ENCODE results near the gene AP3S1.

DNA sequence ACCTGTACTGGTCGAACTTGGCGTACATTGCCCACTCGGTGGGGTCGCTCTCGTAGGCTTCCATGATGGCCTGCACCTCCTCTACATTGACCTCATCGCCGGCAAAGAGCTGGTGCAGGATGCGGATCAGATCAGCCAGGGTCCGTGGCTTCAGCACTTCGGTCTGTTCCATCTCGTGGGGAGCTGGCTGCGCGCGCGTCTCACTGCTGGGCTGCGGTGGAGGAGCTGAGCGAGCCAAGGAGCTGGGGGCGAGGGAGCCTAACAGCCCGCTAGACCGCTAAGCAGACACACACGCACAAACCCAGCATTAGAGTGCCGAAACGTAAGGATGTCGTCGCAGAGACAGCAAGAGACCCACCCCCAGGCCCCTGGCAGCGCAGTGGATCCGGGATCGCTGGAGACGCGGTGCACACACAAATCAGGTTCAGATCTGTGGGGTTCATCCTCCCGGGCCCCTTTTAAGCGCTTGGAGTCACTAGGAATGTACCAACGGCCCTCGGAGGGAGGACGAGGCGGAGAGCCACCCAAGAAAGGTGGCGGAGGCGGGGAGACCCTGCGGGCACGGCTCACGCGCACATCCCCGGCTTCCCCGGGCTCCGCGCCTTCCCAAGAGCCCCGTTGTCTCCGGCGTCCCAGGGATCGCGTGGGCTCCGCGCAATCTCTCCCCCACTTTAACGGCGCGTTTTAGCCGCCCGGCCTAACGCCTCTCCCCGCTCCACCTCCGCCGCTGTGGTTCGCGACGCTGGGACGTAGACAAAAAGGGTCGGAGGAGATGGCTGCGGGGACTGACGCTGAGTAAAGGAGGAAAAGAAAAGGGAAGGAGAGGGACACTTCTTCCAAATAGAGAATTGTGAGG, 25.3 kb upstream of the AP3S1 start, which contains the start of gene CDO1:
- TF ChIP-seq, protein P1, sequence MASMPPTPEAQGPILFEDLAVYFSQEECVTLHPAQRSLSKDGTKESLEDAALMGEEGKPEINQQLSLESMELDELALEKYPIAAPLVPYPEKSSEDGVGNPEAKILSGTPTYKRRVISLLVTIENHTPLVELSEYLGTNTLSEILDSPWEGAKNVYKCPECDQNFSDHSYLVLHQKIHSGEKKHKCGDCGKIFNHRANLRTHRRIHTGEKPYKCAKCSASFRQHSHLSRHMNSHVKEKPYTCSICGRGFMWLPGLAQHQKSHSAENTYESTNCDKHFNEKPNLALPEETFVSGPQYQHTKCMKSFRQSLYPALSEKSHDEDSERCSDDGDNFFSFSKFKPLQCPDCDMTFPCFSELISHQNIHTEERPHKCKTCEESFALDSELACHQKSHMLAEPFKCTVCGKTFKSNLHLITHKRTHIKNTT (CRISPR knock-in tag; IDR thresholded peaks at IDR 0.05), result no peak
- TF ChIP-seq ARID4A (CRISPR knock-in tag; IDR thresholded peaks at IDR 0.05; ENCODE audit: borderline replicate concordance) (peak; percentile 58; the same call in 1 of the 2 replicates), FOXO4 (CRISPR knock-in tag; conservative IDR thresholded peaks at IDR 0.05) (0 out of 2 replicates have a peak, but pooled peaks have one; percentile 51), DRAP1 (CRISPR knock-in tag; IDR thresholded peaks at IDR 0.05) (no peak), SNRNP70 (IDR thresholded peaks at IDR 0.05; ENCODE audit: low read depth, low read length) (no peak), CTCF (CRISPR knock-in tag; IDR thresholded peaks at IDR 0.05) (peak; percentile 14; the same call in 1 of the 2 replicates), DR1 (CRISPR knock-in tag; IDR thresholded peaks at IDR 0.05) (peak; percentile 33; the same call in 1 of the 2 replicates), NFRKB (IDR thresholded peaks at IDR 0.05) (no peak), ZBTB39 (CRISPR knock-in tag; IDR thresholded peaks at IDR 0.05) (no peak), MLX (CRISPR knock-in tag; IDR thresholded peaks at IDR 0.05) (no peak), EHMT2 (IDR thresholded peaks at IDR 0.05; ENCODE audit: borderline replicate concordance, low read depth, low read length) (no peak), ZNF557 (CRISPR knock-in tag; IDR thresholded peaks at IDR 0.05) (no peak)

Measured in HepG2 (cell line).